ENCODE data around the gene ATPAF2. TPM values are rescaled to one million over a fixed set of nuclear protein-coding genes. Genes with fewer than 3 reads are reported as not detected.

ATPAF2 gene
- total RNA-seq, 1 experiment from 2014 or later, result 46.1 TPM

GRCh38 chr17:18031955-18032354 lies 7.0 kb downstream of the ATPAF2 start:
- BruUV-seq (replicated peaks), result no TSS peak

More at GRCh38 chr17:18031955-18032354, 7.0 kb downstream of the ATPAF2 start:
- H3K9me3 ChIP-seq (ENCODE audit: control insufficient read depth in 1 of 2, insufficient read depth in 1 of 2, low read depth in 1 of 2, low read length in 2 of 2), result no peaks in the 10 kb centered on the region
- CTCF ChIA-PET, result interaction anchor here (3.1 kb wide), 1 partner anchor 141 kb away, joined by 26 read pairs; no protein-coding TSS in a partner anchor
- no peaks in the 10 kb centered on the region for H3K27me3 ChIP-seq (ENCODE audit: insufficient read depth, low read length)
- H3K9me2 ChIP-seq (ENCODE audit: insufficient read depth), result no peaks in the 10 kb centered on the region
- H3K79me2 ChIP-seq (ENCODE audit: insufficient read depth, low read length), result peaks cover 11% of the 10 kb centered on the region
- no peak for ATAC-seq
- no peak overlapping the region for H3K4me2 ChIP-seq (ENCODE audit: low read length)
- 0 out of 4 replicates have a peak, but pooled peaks cover 0 to 4% of the 10 kb centered on the region in 2 experiments for H3K36me3 ChIP-seq (ENCODE audit: control insufficient read depth in 1 of 2, insufficient read depth in 2 of 2, low read length in 2 of 2)
- no peak overlapping the region for H3K4me3 ChIP-seq (replicated peaks in 1 of 2; ENCODE audit: low read depth in 1 of 2, low read length in 2 of 2)
- no peaks in the 10 kb centered on the region for H4K20me1 ChIP-seq (ENCODE audit: insufficient read depth)
- H3K27ac ChIP-seq (ENCODE audit: low read depth, low read length), result no peak overlapping the region
- no peak overlapping the region for H2AFZ ChIP-seq (ENCODE audit: low read depth, low read length, poor library complexity, severe bottlenecking)
- H3K9ac ChIP-seq (ENCODE audit: low read length), result no peak overlapping the region
- DNase-seq (ENCODE audit: low read depth, low spot score), result no peak
- POLR2A ChIA-PET, result no interaction called here
- RAD21 ChIA-PET (ENCODE audit: low non-redundant PET in 1 of 2, low total read pairs in 2 of 2, uncharacterized antibody in 2 of 2, unreplicated experiment in 2 of 2), result interaction anchor here in 1 of 2 experiments (2.6 kb wide), 1 partner anchor 141 kb away, joined by 13 read pairs; no protein-coding TSS in a partner anchor
- peaks cover 0 to 12% of the 10 kb centered on the region in 2 experiments; a peak in 1 of 4 replicates for H3K4me1 ChIP-seq (ENCODE audit: control insufficient read depth in 1 of 2, insufficient read depth in 2 of 2, low read length in 2 of 2)
- no peak for TF ChIP-seq POLR2A (IDR thresholded peaks at IDR 0.05; ENCODE audit: borderline replicate concordance, extremely low read depth, insufficient read depth, insufficient read length)
- TF ChIP-seq, protein P1, sequence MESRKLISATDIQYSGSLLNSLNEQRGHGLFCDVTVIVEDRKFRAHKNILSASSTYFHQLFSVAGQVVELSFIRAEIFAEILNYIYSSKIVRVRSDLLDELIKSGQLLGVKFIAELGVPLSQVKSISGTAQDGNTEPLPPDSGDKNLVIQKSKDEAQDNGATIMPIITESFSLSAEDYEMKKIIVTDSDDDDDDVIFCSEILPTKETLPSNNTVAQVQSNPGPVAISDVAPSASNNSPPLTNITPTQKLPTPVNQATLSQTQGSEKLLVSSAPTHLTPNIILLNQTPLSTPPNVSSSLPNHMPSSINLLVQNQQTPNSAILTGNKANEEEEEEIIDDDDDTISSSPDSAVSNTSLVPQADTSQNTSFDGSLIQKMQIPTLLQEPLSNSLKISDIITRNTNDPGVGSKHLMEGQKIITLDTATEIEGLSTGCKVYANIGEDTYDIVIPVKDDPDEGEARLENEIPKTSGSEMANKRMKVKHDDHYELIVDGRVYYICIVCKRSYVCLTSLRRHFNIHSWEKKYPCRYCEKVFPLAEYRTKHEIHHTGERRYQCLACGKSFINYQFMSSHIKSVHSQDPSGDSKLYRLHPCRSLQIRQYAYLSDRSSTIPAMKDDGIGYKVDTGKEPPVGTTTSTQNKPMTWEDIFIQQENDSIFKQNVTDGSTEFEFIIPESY (IDR thresholded peaks at IDR 0.05; ENCODE audit: extremely low read depth, insufficient replicate concordance, low read length), result no peak
- TF ChIP-seq CEBPB (IDR thresholded peaks at IDR 0.05; ENCODE audit: low read depth), result no peak
- no peak for TF ChIP-seq FOSL1 (IDR thresholded peaks at IDR 0.05; ENCODE audit: low read depth)
- TF ChIP-seq SP1 (IDR thresholded peaks at IDR 0.05; ENCODE audit: low read depth), result no peak
- TF ChIP-seq TCF7L2 (IDR thresholded peaks at IDR 0.05; ENCODE audit: borderline replicate concordance, extremely low read depth, insufficient read depth, insufficient read length), result no peak
- no peak for TF ChIP-seq REST (IDR thresholded peaks at IDR 0.05; ENCODE audit: low read depth)
- TF ChIP-seq ELF1 (IDR thresholded peaks at IDR 0.05; ENCODE audit: borderline replicate concordance, low read depth), result no peak
- no peak for TF ChIP-seq ZFX (IDR thresholded peaks at IDR 0.05)
- TF ChIP-seq JUND (IDR thresholded peaks at IDR 0.05), result no peak
- TF ChIP-seq, protein P2, sequence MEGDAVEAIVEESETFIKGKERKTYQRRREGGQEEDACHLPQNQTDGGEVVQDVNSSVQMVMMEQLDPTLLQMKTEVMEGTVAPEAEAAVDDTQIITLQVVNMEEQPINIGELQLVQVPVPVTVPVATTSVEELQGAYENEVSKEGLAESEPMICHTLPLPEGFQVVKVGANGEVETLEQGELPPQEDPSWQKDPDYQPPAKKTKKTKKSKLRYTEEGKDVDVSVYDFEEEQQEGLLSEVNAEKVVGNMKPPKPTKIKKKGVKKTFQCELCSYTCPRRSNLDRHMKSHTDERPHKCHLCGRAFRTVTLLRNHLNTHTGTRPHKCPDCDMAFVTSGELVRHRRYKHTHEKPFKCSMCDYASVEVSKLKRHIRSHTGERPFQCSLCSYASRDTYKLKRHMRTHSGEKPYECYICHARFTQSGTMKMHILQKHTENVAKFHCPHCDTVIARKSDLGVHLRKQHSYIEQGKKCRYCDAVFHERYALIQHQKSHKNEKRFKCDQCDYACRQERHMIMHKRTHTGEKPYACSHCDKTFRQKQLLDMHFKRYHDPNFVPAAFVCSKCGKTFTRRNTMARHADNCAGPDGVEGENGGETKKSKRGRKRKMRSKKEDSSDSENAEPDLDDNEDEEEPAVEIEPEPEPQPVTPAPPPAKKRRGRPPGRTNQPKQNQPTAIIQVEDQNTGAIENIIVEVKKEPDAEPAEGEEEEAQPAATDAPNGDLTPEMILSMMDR (IDR thresholded peaks at IDR 0.05 in 2 of 3, conservative IDR thresholded peaks at IDR 0.05 in 1 of 3; ENCODE audit: borderline replicate concordance in 1 of 3, insufficient read depth in 1 of 3, low read depth in 2 of 3, low read length in 2 of 3), result no peak
- no peak for TF ChIP-seq CBX3 (IDR thresholded peaks at IDR 0.05; ENCODE audit: low read depth)
- no peak for TF ChIP-seq EZH2 (IDR thresholded peaks at IDR 0.05)
- TF ChIP-seq EZH2phosphoT487 (IDR thresholded peaks at IDR 0.05; ENCODE audit: borderline replicate concordance), result no peak
- intact Hi-C loops (cut with micrococcal nuclease), result loop anchor here (5.0 to 10.0 kb wide), 3 partner anchors 220 to 677 kb away; partner anchors contain the start of gene RAI1
